Large intestine (tissue), 3 donors: ENCODE measurements around the gene ADGRB3. TPM values are rescaled to one million over a fixed set of nuclear protein-coding genes. Genes with fewer than 3 reads are reported as not detected.

Source experiments
- DNase-seq, 2 donors: peaks; one replicate each; pipeline versions ENCODE4 v3.0.0 to v3.0.0-alpha.2; 2013
- H3K27ac ChIP-seq: one replicate; pipeline ENCODE4 v1.5.1; 2013; ENCODE audit warnings: low read length
- H3K27me3 ChIP-seq: 2 replicates; pipeline ENCODE4 v1.6.1; 2013; ENCODE audit warnings: low read length; ENCODE audit not compliant: control insufficient read depth, insufficient read depth
- H3K36me3 ChIP-seq: 2 replicates; pipeline ENCODE4 v1.6.1; 2013; ENCODE audit warnings: low read length; ENCODE audit not compliant: control insufficient read depth, insufficient read depth
- H3K4me1 ChIP-seq: one replicate; pipeline ENCODE4 v1.6.1; 2013; ENCODE audit warnings: low read length; ENCODE audit not compliant: control insufficient read depth, insufficient read depth
- H3K4me3 ChIP-seq: one replicate; pipeline ENCODE4 v1.5.1; 2013; ENCODE audit warnings: low read length
- H3K9me3 ChIP-seq: one replicate; pipeline ENCODE4 v1.6.1; 2013; ENCODE audit warnings: mild to moderate bottlenecking, low read depth, low read length, moderate library complexity; ENCODE audit not compliant: control insufficient read depth
- WGBS: methylation state at CpG from one replicate; pipeline ENCODE4 v1.1.5; 2013; ENCODE audit warnings: low lambda C conversion rate; ENCODE audit not compliant: insufficient coverage; 5-methylcytosine and 5-hydroxymethylcytosine counted together
- polyA plus RNA-seq: library from polyadenylated mRNA; unstranded; fragments of 120-200 nt; gene quantifications from one replicate; pipeline ENCODE4 v1.2.1, GENCODE V29; 2013

The ADGRB3 gene
- polyA plus RNA-seq, 1 donor, result 8.3 TPM

DNA sequence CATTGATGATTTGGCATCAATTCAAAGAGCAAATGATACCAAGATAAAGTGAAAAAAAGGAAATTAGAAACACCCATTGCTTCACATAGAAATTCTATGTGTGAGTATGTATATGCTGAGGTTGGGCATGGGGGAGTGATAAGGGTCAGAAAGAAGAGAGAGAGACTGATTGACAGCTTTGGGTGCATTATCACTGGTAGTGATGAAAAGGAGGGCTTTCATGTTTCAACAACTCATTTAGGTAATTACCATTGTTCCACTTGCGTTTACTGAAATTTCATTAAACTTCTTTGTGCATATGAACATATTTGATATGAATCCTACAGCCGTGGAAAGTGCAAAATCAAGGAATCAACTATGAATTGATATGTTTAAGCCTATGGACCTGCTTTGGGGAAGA, 84.7 kb downstream of the ADGRB3 start:
- 87% methylated on average over 2 of the region's 2 CpGs for WGBS

GRCh38 chr6:68722891-68723527, 87.9 kb downstream of the ADGRB3 start:
- Histone ChIP-seq H3K4me1 (no peaks in the 10 kb centered on the region), H3K27ac (no peak overlapping the region), H3K9me3 (no peaks in the 10 kb centered on the region), H3K4me3 (no peak overlapping the region), H3K27me3 (no peaks in the 10 kb centered on the region), H3K36me3 (no peaks in the 10 kb centered on the region)
- DNase-seq, result no peak
- WGBS, result no CpG with 5 or more reads among the region's 2 CpGs

More for the DNA sequence above, 84.7 kb downstream of the ADGRB3 start:
- H3K36me3 ChIP-seq, result no peaks in the 10 kb centered on the region
- no peak overlapping the region for H3K4me3 ChIP-seq
- DNase-seq, result no peak
- no peaks in the 10 kb centered on the region for H3K27me3 ChIP-seq
- no peaks in the 10 kb centered on the region for H3K4me1 ChIP-seq
- no peak overlapping the region for H3K27ac ChIP-seq
- no peaks in the 10 kb centered on the region for H3K9me3 ChIP-seq

GRCh38 chr6:68724060-68724459, 89.0 kb downstream of the ADGRB3 start:
- no peak overlapping the region for H3K27ac ChIP-seq
- WGBS, result 13% methylated on average over 1 of the region's 2 CpGs
- H3K4me1 ChIP-seq, result no peaks in the 10 kb centered on the region
- no peak for DNase-seq
- H3K27me3 ChIP-seq, result no peaks in the 10 kb centered on the region
- H3K36me3 ChIP-seq, result no peaks in the 10 kb centered on the region
- H3K4me3 ChIP-seq, result no peak overlapping the region
- H3K9me3 ChIP-seq, result no peaks in the 10 kb centered on the region

GRCh38 chr6:68726337-68726736, 91.3 kb downstream of the ADGRB3 start:
- H3K27me3 ChIP-seq, result no peaks in the 10 kb centered on the region
- H3K27ac ChIP-seq, result no peak overlapping the region
- H3K9me3 ChIP-seq, result no peaks in the 10 kb centered on the region
- DNase-seq, result no peak
- no peaks in the 10 kb centered on the region for H3K4me1 ChIP-seq
- no peak overlapping the region for H3K4me3 ChIP-seq
- no peaks in the 10 kb centered on the region for H3K36me3 ChIP-seq

DNA sequence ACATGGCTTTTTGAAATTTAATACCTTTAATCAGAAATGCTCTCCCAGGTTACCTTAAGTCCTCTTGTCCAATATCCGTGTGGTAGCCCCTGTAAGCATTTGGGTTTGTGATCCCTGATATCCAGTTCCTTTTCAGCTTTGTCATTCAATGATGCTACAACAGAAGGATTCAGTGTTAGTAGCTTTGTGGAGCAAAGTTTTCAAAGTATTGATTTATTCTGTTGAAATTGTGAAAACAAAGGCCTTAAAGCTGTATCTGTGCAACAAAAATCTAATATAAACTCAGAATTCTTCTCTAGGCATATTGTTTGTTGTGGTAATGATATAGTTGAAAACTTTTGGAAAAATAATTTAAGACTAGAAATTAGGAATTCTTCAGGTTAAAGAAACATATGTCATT, 91.9 kb downstream of the ADGRB3 start:
- Histone ChIP-seq H3K27ac (no peak overlapping the region), H3K9me3 (no peaks in the 10 kb centered on the region), H3K27me3 (no peaks in the 10 kb centered on the region), H3K36me3 (no peaks in the 10 kb centered on the region), H3K4me3 (no peak overlapping the region), H3K4me1 (no peaks in the 10 kb centered on the region)
- WGBS, result no CpG with 5 or more reads among the region's 1 CpG
- no peak for DNase-seq

DNA sequence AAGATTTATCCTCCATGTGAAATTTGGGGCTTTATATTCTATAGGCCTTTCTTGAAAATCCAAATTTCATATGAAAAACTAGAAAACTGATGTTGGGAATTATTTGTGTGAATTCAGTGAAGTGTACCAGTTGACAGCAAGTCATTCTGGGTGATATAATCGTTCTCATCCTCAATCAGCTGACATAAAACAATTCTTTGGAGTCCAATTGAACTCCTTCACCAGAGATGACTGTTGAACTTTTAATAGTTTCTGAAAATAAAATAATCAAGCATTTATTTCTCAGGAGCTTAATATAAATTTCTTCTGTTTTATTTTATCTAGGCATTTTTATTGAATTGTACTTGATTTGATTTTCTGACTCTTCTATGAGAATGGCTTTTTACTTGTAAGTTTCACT, 92.6 kb downstream of the ADGRB3 start:
- 100% methylated on average over 1 of the region's 1 CpG for WGBS

GRCh38 chr6:68728159-68728979, 93.3 kb downstream of the ADGRB3 start:
- Histone ChIP-seq H3K27ac (no peak overlapping the region), H3K27me3 (no peaks in the 10 kb centered on the region), H3K4me3 (no peak overlapping the region), H3K36me3 (no peaks in the 10 kb centered on the region), H3K4me1 (no peaks in the 10 kb centered on the region), H3K9me3 (no peaks in the 10 kb centered on the region)
- 40% methylated on average over 1 of the region's 5 CpGs for WGBS
- no peak for DNase-seq

More for the DNA sequence above, 92.6 kb downstream of the ADGRB3 start:
- H3K27me3 ChIP-seq, result no peaks in the 10 kb centered on the region
- H3K4me3 ChIP-seq, result no peak overlapping the region
- H3K27ac ChIP-seq, result no peak overlapping the region
- no peak for DNase-seq
- H3K9me3 ChIP-seq, result no peaks in the 10 kb centered on the region
- no peaks in the 10 kb centered on the region for H3K36me3 ChIP-seq
- H3K4me1 ChIP-seq, result no peaks in the 10 kb centered on the region

DNA sequence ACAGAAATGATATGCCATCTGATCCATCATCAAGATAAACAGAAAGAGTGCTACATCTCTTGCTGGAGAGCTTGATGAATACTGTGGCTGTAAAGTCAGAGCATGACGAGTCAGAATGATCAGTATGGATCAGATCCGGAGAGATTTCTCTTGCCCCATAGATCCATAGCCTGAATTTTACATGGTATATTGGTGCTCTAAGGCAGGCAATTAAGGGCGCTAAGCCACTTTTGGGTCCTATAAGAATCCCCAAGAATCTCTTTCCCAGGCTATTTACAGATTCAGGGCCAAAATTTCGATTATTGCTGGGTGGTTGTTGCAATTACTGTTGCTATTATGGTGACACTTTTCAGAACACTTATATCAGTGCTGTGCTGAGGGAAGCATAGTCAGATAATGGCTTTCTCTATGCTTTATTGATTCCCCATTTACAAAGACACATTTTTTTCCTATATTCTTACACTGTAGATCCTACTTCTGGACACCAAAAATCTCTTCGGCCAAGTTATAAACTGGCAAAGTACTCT, 94.4 kb downstream of the ADGRB3 start:
- WGBS, result 100% methylated on average over 1 of the region's 5 CpGs
- no peak overlapping the region for H3K4me3 ChIP-seq
- no peak overlapping the region for H3K27ac ChIP-seq
- no peaks in the 10 kb centered on the region for H3K9me3 ChIP-seq
- H3K36me3 ChIP-seq, result no peaks in the 10 kb centered on the region
- H3K27me3 ChIP-seq, result no peaks in the 10 kb centered on the region
- no peak for DNase-seq
- H3K4me1 ChIP-seq, result no peaks in the 10 kb centered on the region

DNA sequence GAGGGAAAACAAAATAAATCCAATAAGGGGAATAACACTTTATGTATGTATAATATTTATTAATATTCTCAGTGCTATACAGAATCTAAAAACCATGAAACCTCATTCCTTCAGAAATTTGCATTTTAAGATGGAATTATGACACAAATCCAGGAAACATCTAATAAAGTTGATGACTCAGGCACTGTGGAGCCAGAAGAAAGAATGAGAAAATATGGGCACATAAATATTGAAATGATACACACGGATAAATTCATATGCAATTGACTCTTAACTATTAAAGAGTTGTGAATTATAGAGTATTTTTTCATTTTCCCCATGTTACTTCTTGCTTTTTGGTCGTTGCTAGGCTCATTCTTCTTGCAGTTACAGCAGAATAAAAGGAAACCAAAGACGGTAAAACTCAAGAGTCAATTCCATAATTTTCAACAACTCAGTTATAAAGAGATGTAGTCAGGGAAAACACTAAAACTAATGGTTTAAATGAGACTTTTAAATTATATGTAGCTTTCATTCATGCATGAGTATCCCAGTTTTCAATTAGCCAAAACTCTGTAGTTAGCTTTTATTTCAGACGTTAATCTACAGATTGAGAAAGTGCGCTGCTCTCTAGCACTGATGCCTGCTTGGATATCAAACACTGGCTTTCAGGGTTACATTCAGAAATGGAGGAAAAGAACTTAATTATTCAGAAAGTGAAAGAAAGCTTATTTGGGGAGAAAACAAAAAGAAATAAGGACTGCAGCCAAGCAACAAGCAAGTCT, 95.4 kb downstream of the ADGRB3 start:
- no peak for DNase-seq
- Histone ChIP-seq H3K4me1 (no peaks in the 10 kb centered on the region), H3K9me3 (no peaks in the 10 kb centered on the region), H3K27me3 (no peaks in the 10 kb centered on the region), H3K4me3 (no peak overlapping the region), H3K36me3 (no peaks in the 10 kb centered on the region), H3K27ac (no peak overlapping the region)
- 82% methylated on average over 5 of the region's 5 CpGs for WGBS

DNA sequence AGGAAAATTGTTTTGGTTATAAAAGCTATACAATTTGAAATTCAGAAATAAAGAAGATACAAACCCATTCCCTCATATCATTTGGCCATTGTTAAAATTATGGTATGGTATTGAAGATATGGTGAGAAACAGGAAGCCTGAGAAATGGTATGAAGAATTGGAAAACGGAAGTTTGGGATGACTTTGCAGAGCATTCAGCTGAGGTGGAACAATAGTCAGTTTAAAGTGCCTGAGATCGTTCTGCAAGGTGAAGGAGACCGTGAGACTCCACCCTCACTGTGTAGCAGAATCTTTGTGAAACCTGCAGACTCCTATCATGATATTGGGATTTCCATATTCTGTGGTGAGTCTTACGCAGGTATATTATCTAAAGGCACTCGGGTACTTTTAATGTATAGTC, 97.3 kb downstream of the ADGRB3 start:
- WGBS, result 100% methylated on average over 1 of the region's 5 CpGs
- DNase-seq, result no peak
- Histone ChIP-seq H3K27ac (no peak overlapping the region), H3K4me3 (no peak overlapping the region), H3K36me3 (no peaks in the 10 kb centered on the region), H3K9me3 (no peaks in the 10 kb centered on the region), H3K4me1 (no peaks in the 10 kb centered on the region), H3K27me3 (no peaks in the 10 kb centered on the region)
